A549 (cell line): ENCODE results near the gene POLR3E. TPM values are rescaled to one million over a fixed set of nuclear protein-coding genes. Genes with fewer than 3 reads are reported as not detected.

ENCODE experiments used
- ATAC-seq, 2 experiments: fragments of 200-7000 bp in 1 of 2; fragments of >200 bp in 1 of 2; cut with Nextera tagmentation in 1 of 2; cut with Tn5 transposase in 1 of 2; 3 replicates each; pipeline versions ENCODE4 v1.8.0 to v1.9.1; 2018 to 2020; ENCODE audit warnings: mild to moderate bottlenecking in 1 of 2, moderate library complexity in 1 of 2
- CTCF ChIA-PET: fragments of 300-600 bp; sonication (Branson Sonifier 250); formaldehyde crosslinking; extraction: SDS; loops from one replicate; lab custom pipeline; 2021; ENCODE audit warnings: antibody characterized with exemption, inconsistent platforms; lab: Yijun Ruan, JAX
- POLR2A ChIA-PET: fragments of 350-600 bp; formaldehyde crosslinking; extraction: SDS; loops from one replicate; lab custom pipeline; 2021; ENCODE audit warnings: antibody characterized with exemption, inconsistent platforms; lab: Yijun Ruan, JAX
- DNase-seq, 2 experiments: peaks; one replicate each; pipeline versions ENCODE4 v3.0.0 to v3.0.0-alpha.2; 2011 to 2016; ENCODE audit warnings: low read depth in 1 of 2, low spot score in 1 of 2
- FAIRE-seq: peaks from 2 replicates; lab custom pipeline; 2011; peaks lifted over from hg19 to GRCh38; lab: Jason Lieb, UNC
- H3K27ac ChIP-seq, 2 experiments: fragments of >200 bp; sonication (Bioruptor Twin); formaldehyde crosslinking; 3 replicates each; pipeline ENCODE4 v1.5.1; 2016 to 2017
- H3K4me1 ChIP-seq: fragments of >200 bp; sonication (Bioruptor Twin); formaldehyde crosslinking; 3 replicates; pipeline ENCODE4 v1.6.1; 2016
- H3K4me2 ChIP-seq: fragments of >200 bp; sonication (Bioruptor Twin); formaldehyde crosslinking; 3 replicates; pipeline ENCODE4 v1.6.1; 2016
- H3K4me3 ChIP-seq: fragments of >200 bp; sonication (Bioruptor Twin); formaldehyde crosslinking; 3 replicates; pipeline ENCODE4 v1.5.1; 2016
- H3K9me3 ChIP-seq: fragments of >200 bp; sonication (Bioruptor Twin); formaldehyde crosslinking; 3 replicates; pipeline ENCODE4 v1.6.1; 2016
- CBX2 ChIP-seq: fragments of 200-600 bp; sonication (generic); IDR thresholded peaks from 2 replicates; pipeline ENCODE4 v1.6.1; 2016; ENCODE audit warnings: low read depth, mild to moderate bottlenecking, borderline replicate concordance
- CBX8 ChIP-seq: fragments of 200-600 bp; sonication (generic); IDR thresholded peaks from 2 replicates; pipeline ENCODE4 v1.6.1; 2016
- CEBPB ChIP-seq, 2 experiments: fragments of >200 bp in 1 of 2; sonication (Bioruptor Twin) in 1 of 2; formaldehyde crosslinking in 1 of 2; IDR thresholded peaks; 2 replicates each; pipeline ENCODE4 v1.6.1; 2012 to 2016
- EP300 ChIP-seq, 2 experiments: fragments of >200 bp; sonication (Bioruptor Twin); formaldehyde crosslinking; IDR thresholded peaks; 2 replicates in 1 of 2; 3 replicates in 1 of 2; pipeline ENCODE4 v1.6.1; 2016 to 2017
- FOSB ChIP-seq: fragments of 250-450 bp; sonication (Bioruptor Pico); IDR thresholded peaks from 2 replicates; pipeline ENCODE4 v1.5.0; 2020; ENCODE audit warnings: mild to moderate bottlenecking, moderate library complexity
- GATA3 ChIP-seq: IDR thresholded peaks from 2 replicates; pipeline ENCODE4 v1.6.1; 2012; ENCODE audit warnings: borderline replicate concordance
- HEYL ChIP-seq: fragments of 250-450 bp; sonication (Bioruptor Pico); IDR thresholded peaks from 2 replicates; pipeline ENCODE4 v1.8.0; 2021; ENCODE audit warnings: mild to moderate bottlenecking, moderate library complexity
- HOXA7 ChIP-seq: fragments of 250-450 bp; sonication (Bioruptor Pico); IDR thresholded peaks from 2 replicates; pipeline ENCODE4 v1.5.0; 2020; ENCODE audit warnings: mild to moderate bottlenecking, moderate library complexity
- HOXB13 ChIP-seq: fragments of 250-450 bp; sonication (Bioruptor Pico); IDR thresholded peaks from 2 replicates; pipeline ENCODE4 v1.5.0; 2020; ENCODE audit warnings: low read depth, mild to moderate bottlenecking, moderate library complexity
- HOXB5 ChIP-seq: fragments of 250-450 bp; sonication (Bioruptor Pico); IDR thresholded peaks from 2 replicates; pipeline ENCODE4 v1.5.0; 2020; ENCODE audit warnings: mild to moderate bottlenecking, moderate library complexity
- JUNB ChIP-seq: fragments of >200 bp; sonication (Bioruptor Twin); formaldehyde crosslinking; IDR thresholded peaks from 2 replicates; pipeline ENCODE4 v1.6.1; 2016
- MYC ChIP-seq: IDR thresholded peaks from 2 replicates; pipeline ENCODE4 v1.6.1; 2012; ENCODE audit warnings: mild to moderate bottlenecking, inconsistent platforms, low read length, improper control_type of control experiment, borderline replicate concordance
- NFE2L2 ChIP-seq: fragments of 150-350 bp; conservative IDR thresholded peaks from 2 replicates; pipeline ENCODE4 v1.6.1; 2014; ENCODE audit warnings: low read length
- NPAS2 ChIP-seq: fragments of 250-450 bp; sonication (Bioruptor Pico); IDR thresholded peaks from 2 replicates; pipeline ENCODE4 v1.8.0; 2022; ENCODE audit warnings: mild to moderate bottlenecking, moderate library complexity, borderline replicate concordance
- POLR2A ChIP-seq: IDR thresholded peaks from 2 replicates; pipeline ENCODE4 v1.6.1; 2012; ENCODE audit warnings: mild to moderate bottlenecking, low read length
- SREBF2 ChIP-seq: fragments of 450-650 bp; IDR thresholded peaks from 2 replicates; pipeline ENCODE4 v1.6.1; 2014; ENCODE audit warnings: mild to moderate bottlenecking, moderate library complexity
- ZFP36 ChIP-seq: fragments of 450-650 bp; IDR thresholded peaks from 2 replicates; pipeline ENCODE4 v1.6.1; 2014; ENCODE audit warnings: borderline replicate concordance; ENCODE audit not compliant: partially characterized antibody
- polyA plus RNA-seq, 4 experiments: library from polyadenylated mRNA; depleted of rRNA in 3 of 4; stranded (reverse); fragments of >200 nt; fragmentation: RNase III in 1 of 4; extraction: RNeasy Plus Mini Kit Qiagen cat#74134 plus additional on column Dnase treatment in 1 of 4; gene quantifications; 2 replicates in 3 of 4; 3 replicates in 1 of 4; pipeline ENCODE4 v1.2.3, GENCODE V29; 2011 to 2017
- TF ChIP-seq, protein P1 (sequence below): fragments of 450-650 bp; IDR thresholded peaks from 2 replicates; pipeline ENCODE4 v1.6.1; 2014; ENCODE audit warnings: antibody characterized with exemption
- TF ChIP-seq, protein P2 (sequence below): fragments of >200 bp; sonication (Bioruptor Twin); formaldehyde crosslinking; IDR thresholded peaks from 3 replicates; pipeline ENCODE4 v1.5.1; 2016
- TF ChIP-seq, protein P3 (sequence below): fragments of >200 bp; sonication (Bioruptor Twin); formaldehyde crosslinking; IDR thresholded peaks from 3 replicates; pipeline ENCODE4 v1.6.1; 2016
- TF ChIP-seq, protein P4 (sequence below): fragments of 250-450 bp; sonication (Bioruptor Pico); IDR thresholded peaks from 2 replicates; pipeline ENCODE4 v1.5.0; 2020; ENCODE audit warnings: low read depth, mild to moderate bottlenecking, moderate library complexity
- TF ChIP-seq, protein P5 (sequence below): fragments of >200 bp; sonication (Bioruptor Twin); formaldehyde crosslinking; IDR thresholded peaks from 2 replicates; pipeline ENCODE4 v1.6.1; 2016
- TF ChIP-seq, protein P6 (sequence below): fragments of 200-600 bp; sonication (generic); IDR thresholded peaks from 2 replicates; pipeline ENCODE4 v1.6.1; 2016; ENCODE audit warnings: antibody characterized with exemption, mild to moderate bottlenecking, moderate library complexity

POLR3E gene
- polyA plus RNA-seq, 2 of the 4 experiments (the other 2 are of a cell fraction) = 54.6 to 77.9 TPM

DNA sequence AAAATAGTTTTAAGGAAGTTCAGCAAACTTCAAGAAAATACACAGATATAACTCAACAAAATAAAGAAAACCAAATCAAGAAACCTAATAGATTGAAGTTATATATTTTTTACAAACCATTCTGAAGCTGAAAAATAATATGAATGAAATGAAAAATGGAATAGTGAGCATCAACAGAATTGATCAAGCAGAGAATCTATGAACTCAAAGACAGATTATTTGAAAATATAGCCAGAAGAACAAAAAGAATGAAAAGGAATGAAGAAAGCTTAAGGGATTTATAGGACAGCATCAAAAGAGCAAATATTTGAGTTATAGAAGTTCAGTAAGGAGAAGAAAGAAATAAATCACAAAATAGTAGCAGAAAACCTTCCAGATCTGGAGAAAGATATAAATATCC lies 39.4 kb downstream of the POLR3E start:
- FAIRE-seq = no peak
- Histone ChIP-seq H3K4me1 (no peaks in the 10 kb centered on the region), H3K4me3 (no peak overlapping the region), H3K4me2 (no peak overlapping the region), H3K27ac (no peak overlapping the region), H3K9me3 (peaks cover 45% of the 10 kb centered on the region)
- no peak for ATAC-seq
- TF ChIP-seq, protein P1, sequence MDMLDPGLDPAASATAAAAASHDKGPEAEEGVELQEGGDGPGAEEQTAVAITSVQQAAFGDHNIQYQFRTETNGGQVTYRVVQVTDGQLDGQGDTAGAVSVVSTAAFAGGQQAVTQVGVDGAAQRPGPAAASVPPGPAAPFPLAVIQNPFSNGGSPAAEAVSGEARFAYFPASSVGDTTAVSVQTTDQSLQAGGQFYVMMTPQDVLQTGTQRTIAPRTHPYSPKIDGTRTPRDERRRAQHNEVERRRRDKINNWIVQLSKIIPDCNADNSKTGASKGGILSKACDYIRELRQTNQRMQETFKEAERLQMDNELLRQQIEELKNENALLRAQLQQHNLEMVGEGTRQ = no peak
- TF ChIP-seq CEBPB (IDR thresholded peaks at IDR 0.05) = no peak
- no peak for TF ChIP-seq HEYL (CRISPR knock-in tag)
- TF ChIP-seq, protein P2, sequence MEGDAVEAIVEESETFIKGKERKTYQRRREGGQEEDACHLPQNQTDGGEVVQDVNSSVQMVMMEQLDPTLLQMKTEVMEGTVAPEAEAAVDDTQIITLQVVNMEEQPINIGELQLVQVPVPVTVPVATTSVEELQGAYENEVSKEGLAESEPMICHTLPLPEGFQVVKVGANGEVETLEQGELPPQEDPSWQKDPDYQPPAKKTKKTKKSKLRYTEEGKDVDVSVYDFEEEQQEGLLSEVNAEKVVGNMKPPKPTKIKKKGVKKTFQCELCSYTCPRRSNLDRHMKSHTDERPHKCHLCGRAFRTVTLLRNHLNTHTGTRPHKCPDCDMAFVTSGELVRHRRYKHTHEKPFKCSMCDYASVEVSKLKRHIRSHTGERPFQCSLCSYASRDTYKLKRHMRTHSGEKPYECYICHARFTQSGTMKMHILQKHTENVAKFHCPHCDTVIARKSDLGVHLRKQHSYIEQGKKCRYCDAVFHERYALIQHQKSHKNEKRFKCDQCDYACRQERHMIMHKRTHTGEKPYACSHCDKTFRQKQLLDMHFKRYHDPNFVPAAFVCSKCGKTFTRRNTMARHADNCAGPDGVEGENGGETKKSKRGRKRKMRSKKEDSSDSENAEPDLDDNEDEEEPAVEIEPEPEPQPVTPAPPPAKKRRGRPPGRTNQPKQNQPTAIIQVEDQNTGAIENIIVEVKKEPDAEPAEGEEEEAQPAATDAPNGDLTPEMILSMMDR = no peak
- no peak for TF ChIP-seq JUNB
- no peak for TF ChIP-seq HOXB13 (CRISPR knock-in tag)
- TF ChIP-seq HOXA7 (CRISPR knock-in tag) = no peak
- TF ChIP-seq NPAS2 (CRISPR knock-in tag) = no peak
- TF ChIP-seq GATA3 = no peak
- ChIA-PET CTCF (interaction anchor here (1.2 to 3.4 kb wide), 3 partner anchors 14 to 18 kb away, joined by 3 to 14 read pairs (median 9); no protein-coding TSS in a partner anchor), POLR2A (no interaction called here)
- no peak for DNase-seq

DNA sequence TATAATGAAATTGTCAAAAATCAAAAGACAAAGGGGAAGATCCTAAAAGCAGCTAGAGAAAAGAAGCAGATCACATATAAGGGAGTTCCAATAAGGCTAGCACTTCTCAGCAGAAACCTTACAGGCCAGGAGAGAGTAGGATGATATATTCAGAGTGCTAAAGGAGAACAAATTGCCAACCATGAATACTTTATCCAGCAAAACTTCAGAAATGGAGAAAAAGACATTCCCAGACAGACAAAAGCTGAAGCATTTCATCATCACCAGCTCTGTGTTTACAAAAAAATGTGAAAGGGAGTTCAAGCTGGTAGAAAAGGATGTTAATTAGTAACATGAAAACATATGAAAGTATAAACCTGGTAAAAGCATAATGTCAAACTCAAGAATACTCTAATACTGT lies 39.8 kb downstream of the POLR3E start:
- no peak for FAIRE-seq
- Histone ChIP-seq H3K4me1 (no peaks in the 10 kb centered on the region), H3K4me3 (no peak overlapping the region), H3K27ac (no peak overlapping the region), H3K9me3 (peaks cover 45% of the 10 kb centered on the region), H3K4me2 (no peak overlapping the region)
- ATAC-seq = no peak
- CTCF ChIA-PET = interaction anchor here (0.8 to 3.4 kb wide), 4 partner anchors 16 to 45 kb away, joined by 3 to 14 read pairs (median 6); no protein-coding TSS in a partner anchor
- DNase-seq = no peak
- TF ChIP-seq EP300 (IDR thresholded peaks at IDR 0.05) (no peak), HOXB5 (CRISPR knock-in tag) (no peak), HOXA7 (CRISPR knock-in tag) (no peak), SREBF2 (no peak), GATA3 (no peak), FOSB (CRISPR knock-in tag) (no peak), CBX8 (no peak), POLR2A (no peak), ZFP36 (no peak), NFE2L2 (no peak), CBX2 (no peak), MYC (no peak)
- TF ChIP-seq, protein P3, sequence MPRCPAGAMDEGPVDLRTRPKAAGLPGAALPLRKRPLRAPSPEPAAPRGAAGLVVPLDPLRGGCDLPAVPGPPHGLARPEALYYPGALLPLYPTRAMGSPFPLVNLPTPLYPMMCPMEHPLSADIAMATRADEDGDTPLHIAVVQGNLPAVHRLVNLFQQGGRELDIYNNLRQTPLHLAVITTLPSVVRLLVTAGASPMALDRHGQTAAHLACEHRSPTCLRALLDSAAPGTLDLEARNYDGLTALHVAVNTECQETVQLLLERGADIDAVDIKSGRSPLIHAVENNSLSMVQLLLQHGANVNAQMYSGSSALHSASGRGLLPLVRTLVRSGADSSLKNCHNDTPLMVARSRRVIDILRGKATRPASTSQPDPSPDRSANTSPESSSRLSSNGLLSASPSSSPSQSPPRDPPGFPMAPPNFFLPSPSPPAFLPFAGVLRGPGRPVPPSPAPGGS = no peak
- TF ChIP-seq, protein P4, sequence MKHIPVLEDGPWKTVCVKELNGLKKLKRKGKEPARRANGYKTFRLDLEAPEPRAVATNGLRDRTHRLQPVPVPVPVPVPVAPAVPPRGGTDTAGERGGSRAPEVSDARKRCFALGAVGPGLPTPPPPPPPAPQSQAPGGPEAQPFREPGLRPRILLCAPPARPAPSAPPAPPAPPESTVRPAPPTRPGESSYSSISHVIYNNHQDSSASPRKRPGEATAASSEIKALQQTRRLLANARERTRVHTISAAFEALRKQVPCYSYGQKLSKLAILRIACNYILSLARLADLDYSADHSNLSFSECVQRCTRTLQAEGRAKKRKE = no peak
- TF ChIP-seq, protein P2 = no peak
- TF ChIP-seq, protein P5, sequence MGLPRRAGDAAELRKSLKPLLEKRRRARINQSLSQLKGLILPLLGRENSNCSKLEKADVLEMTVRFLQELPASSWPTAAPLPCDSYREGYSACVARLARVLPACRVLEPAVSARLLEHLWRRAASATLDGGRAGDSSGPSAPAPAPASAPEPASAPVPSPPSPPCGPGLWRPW = no peak
- TF ChIP-seq, protein P6, sequence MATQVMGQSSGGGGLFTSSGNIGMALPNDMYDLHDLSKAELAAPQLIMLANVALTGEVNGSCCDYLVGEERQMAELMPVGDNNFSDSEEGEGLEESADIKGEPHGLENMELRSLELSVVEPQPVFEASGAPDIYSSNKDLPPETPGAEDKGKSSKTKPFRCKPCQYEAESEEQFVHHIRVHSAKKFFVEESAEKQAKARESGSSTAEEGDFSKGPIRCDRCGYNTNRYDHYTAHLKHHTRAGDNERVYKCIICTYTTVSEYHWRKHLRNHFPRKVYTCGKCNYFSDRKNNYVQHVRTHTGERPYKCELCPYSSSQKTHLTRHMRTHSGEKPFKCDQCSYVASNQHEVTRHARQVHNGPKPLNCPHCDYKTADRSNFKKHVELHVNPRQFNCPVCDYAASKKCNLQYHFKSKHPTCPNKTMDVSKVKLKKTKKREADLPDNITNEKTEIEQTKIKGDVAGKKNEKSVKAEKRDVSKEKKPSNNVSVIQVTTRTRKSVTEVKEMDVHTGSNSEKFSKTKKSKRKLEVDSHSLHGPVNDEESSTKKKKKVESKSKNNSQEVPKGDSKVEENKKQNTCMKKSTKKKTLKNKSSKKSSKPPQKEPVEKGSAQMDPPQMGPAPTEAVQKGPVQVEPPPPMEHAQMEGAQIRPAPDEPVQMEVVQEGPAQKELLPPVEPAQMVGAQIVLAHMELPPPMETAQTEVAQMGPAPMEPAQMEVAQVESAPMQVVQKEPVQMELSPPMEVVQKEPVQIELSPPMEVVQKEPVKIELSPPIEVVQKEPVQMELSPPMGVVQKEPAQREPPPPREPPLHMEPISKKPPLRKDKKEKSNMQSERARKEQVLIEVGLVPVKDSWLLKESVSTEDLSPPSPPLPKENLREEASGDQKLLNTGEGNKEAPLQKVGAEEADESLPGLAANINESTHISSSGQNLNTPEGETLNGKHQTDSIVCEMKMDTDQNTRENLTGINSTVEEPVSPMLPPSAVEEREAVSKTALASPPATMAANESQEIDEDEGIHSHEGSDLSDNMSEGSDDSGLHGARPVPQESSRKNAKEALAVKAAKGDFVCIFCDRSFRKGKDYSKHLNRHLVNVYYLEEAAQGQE = no peak
- TF ChIP-seq, all 56 proteins: peak for 0
- POLR2A ChIA-PET = no interaction called here
